Measurements from ENCODE around the gene CEP89. TPM values are rescaled to one million over a fixed set of nuclear protein-coding genes. Genes with fewer than 3 reads are reported as not detected.

Gene CEP89
- total and polyA plus RNA-seq, 2 donors (not counting 1 experiment from before 2014, with no cell fraction given), result 6.3 to 13.8 TPM

- TF ChIP-seq, protein P1, sequence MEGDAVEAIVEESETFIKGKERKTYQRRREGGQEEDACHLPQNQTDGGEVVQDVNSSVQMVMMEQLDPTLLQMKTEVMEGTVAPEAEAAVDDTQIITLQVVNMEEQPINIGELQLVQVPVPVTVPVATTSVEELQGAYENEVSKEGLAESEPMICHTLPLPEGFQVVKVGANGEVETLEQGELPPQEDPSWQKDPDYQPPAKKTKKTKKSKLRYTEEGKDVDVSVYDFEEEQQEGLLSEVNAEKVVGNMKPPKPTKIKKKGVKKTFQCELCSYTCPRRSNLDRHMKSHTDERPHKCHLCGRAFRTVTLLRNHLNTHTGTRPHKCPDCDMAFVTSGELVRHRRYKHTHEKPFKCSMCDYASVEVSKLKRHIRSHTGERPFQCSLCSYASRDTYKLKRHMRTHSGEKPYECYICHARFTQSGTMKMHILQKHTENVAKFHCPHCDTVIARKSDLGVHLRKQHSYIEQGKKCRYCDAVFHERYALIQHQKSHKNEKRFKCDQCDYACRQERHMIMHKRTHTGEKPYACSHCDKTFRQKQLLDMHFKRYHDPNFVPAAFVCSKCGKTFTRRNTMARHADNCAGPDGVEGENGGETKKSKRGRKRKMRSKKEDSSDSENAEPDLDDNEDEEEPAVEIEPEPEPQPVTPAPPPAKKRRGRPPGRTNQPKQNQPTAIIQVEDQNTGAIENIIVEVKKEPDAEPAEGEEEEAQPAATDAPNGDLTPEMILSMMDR (conservative IDR thresholded peaks at IDR 0.05 in 1 of 2, IDR thresholded peaks at IDR 0.05 in 1 of 2; ENCODE audit: low read depth in 1 of 2, low read length in 2 of 2), result no peak
- TF ChIP-seq EZH2 (IDR thresholded peaks at IDR 0.05; ENCODE audit: low read length, missing control alignments), result no peak
- H3K36me3 ChIP-seq (ENCODE audit: control insufficient read depth, insufficient read depth, low read length), result no peaks in the 10 kb centered on the region
- no peak for DNase-seq (ENCODE audit: low read depth in 2 of 2)
- no peak overlapping the region for H3K4me3 ChIP-seq (replicated peaks in 1 of 4; ENCODE audit: control extremely low read depth in 1 of 4, insufficient read depth in 1 of 4, low read depth in 3 of 4, low read length in 4 of 4)
- no peak overlapping the region for H3K9ac ChIP-seq (ENCODE audit: insufficient read depth, low read length)
- H3K4me2 ChIP-seq (ENCODE audit: extremely low read depth, insufficient read depth, low read length), result no peak overlapping the region
- H2AFZ ChIP-seq (ENCODE audit: low read length), result no peak overlapping the region
- H3K27me3 ChIP-seq (ENCODE audit: control insufficient read depth, insufficient read depth, low read length), result no peaks in the 10 kb centered on the region
- no peaks in the 10 kb centered on the region for H4K20me1 ChIP-seq (ENCODE audit: control insufficient read depth, extremely low read depth, insufficient read depth, low read length)
- H3K27ac ChIP-seq (ENCODE audit: insufficient read depth, low read length), result no peak overlapping the region
- no peaks in the 10 kb centered on the region for H3K79me2 ChIP-seq (ENCODE audit: control insufficient read depth, insufficient read depth, low read length)
- H3K4me1 ChIP-seq (ENCODE audit: control insufficient read depth, extremely low read depth, insufficient read depth, low read length), result no peaks in the 10 kb centered on the region
- H3K9me3 ChIP-seq (ENCODE audit: control insufficient read depth, insufficient read depth, low read depth, low read length), result no peaks in the 10 kb centered on the region
Observed at GRCh38 chr19:32831611-32832010, 140.1 kb downstream of the CEP89 start.

GRCh38 chr19:32830231-32831014 lies 141.3 kb downstream of the CEP89 start:
- H3K9ac ChIP-seq (ENCODE audit: insufficient read depth, low read length), result no peak overlapping the region
- no peaks in the 10 kb centered on the region for H3K36me3 ChIP-seq (ENCODE audit: control insufficient read depth, insufficient read depth, low read length)
- no peaks in the 10 kb centered on the region for H3K27me3 ChIP-seq (ENCODE audit: control insufficient read depth, insufficient read depth, low read length)
- H3K9me3 ChIP-seq (ENCODE audit: control insufficient read depth, insufficient read depth, low read depth, low read length), result no peaks in the 10 kb centered on the region
- H4K20me1 ChIP-seq (ENCODE audit: control insufficient read depth, extremely low read depth, insufficient read depth, low read length), result no peaks in the 10 kb centered on the region
- no peaks in the 10 kb centered on the region for H3K4me1 ChIP-seq (ENCODE audit: control insufficient read depth, extremely low read depth, insufficient read depth, low read length)
- H3K4me2 ChIP-seq (ENCODE audit: extremely low read depth, insufficient read depth, low read length), result no peak overlapping the region
- H3K27ac ChIP-seq (ENCODE audit: insufficient read depth, low read length), result no peak overlapping the region
- DNase-seq (ENCODE audit: low read depth in 2 of 2), result peak; percentile 39 to 89
- no peak overlapping the region for H2AFZ ChIP-seq (ENCODE audit: low read length)
- H3K79me2 ChIP-seq (ENCODE audit: control insufficient read depth, insufficient read depth, low read length), result no peaks in the 10 kb centered on the region
- TF ChIP-seq, protein P1 (conservative IDR thresholded peaks at IDR 0.05 in 1 of 2, IDR thresholded peaks at IDR 0.05 in 1 of 2; ENCODE audit: low read depth in 1 of 2, low read length in 2 of 2), result no peak
- no peak for TF ChIP-seq EZH2 (IDR thresholded peaks at IDR 0.05; ENCODE audit: low read length, missing control alignments)
- no peak overlapping the region for H3K4me3 ChIP-seq (replicated peaks in 1 of 4; ENCODE audit: control extremely low read depth in 1 of 4, insufficient read depth in 1 of 4, low read depth in 3 of 4, low read length in 4 of 4)

GRCh38 chr19:32829345-32829896 lies 142.3 kb downstream of the CEP89 start:
- DNase-seq (ENCODE audit: low read depth in 2 of 2), result no peak
- H2AFZ ChIP-seq (ENCODE audit: low read length), result no peak overlapping the region
- no peak overlapping the region for H3K4me2 ChIP-seq (ENCODE audit: extremely low read depth, insufficient read depth, low read length)
- no peaks in the 10 kb centered on the region for H3K9me3 ChIP-seq (ENCODE audit: control insufficient read depth, insufficient read depth, low read depth, low read length)
- no peaks in the 10 kb centered on the region for H3K27me3 ChIP-seq (ENCODE audit: control insufficient read depth, insufficient read depth, low read length)
- H3K9ac ChIP-seq (ENCODE audit: insufficient read depth, low read length), result no peak overlapping the region
- TF ChIP-seq, protein P1 (conservative IDR thresholded peaks at IDR 0.05 in 1 of 2, IDR thresholded peaks at IDR 0.05 in 1 of 2; ENCODE audit: low read depth in 1 of 2, low read length in 2 of 2), result no peak
- no peak for TF ChIP-seq EZH2 (IDR thresholded peaks at IDR 0.05; ENCODE audit: low read length, missing control alignments)
- no peak overlapping the region for H3K4me3 ChIP-seq (replicated peaks in 1 of 4; ENCODE audit: control extremely low read depth in 1 of 4, insufficient read depth in 1 of 4, low read depth in 3 of 4, low read length in 4 of 4)
- H3K4me1 ChIP-seq (ENCODE audit: control insufficient read depth, extremely low read depth, insufficient read depth, low read length), result no peaks in the 10 kb centered on the region
- no peak overlapping the region for H3K27ac ChIP-seq (ENCODE audit: insufficient read depth, low read length)
- H3K36me3 ChIP-seq (ENCODE audit: control insufficient read depth, insufficient read depth, low read length), result no peaks in the 10 kb centered on the region
- H4K20me1 ChIP-seq (ENCODE audit: control insufficient read depth, extremely low read depth, insufficient read depth, low read length), result no peaks in the 10 kb centered on the region
- no peaks in the 10 kb centered on the region for H3K79me2 ChIP-seq (ENCODE audit: control insufficient read depth, insufficient read depth, low read length)
